Raji (cell line): ENCODE data around the gene GRK4.

Source experiments
- POLR2A ChIP-seq: IDR thresholded peaks from 2 replicates; pipeline ENCODE4 v1.6.1; 2011; ENCODE audit warnings: low read depth, low read length, control low read depth; ENCODE audit not compliant: insufficient read depth

The GRK4 gene

DNA sequence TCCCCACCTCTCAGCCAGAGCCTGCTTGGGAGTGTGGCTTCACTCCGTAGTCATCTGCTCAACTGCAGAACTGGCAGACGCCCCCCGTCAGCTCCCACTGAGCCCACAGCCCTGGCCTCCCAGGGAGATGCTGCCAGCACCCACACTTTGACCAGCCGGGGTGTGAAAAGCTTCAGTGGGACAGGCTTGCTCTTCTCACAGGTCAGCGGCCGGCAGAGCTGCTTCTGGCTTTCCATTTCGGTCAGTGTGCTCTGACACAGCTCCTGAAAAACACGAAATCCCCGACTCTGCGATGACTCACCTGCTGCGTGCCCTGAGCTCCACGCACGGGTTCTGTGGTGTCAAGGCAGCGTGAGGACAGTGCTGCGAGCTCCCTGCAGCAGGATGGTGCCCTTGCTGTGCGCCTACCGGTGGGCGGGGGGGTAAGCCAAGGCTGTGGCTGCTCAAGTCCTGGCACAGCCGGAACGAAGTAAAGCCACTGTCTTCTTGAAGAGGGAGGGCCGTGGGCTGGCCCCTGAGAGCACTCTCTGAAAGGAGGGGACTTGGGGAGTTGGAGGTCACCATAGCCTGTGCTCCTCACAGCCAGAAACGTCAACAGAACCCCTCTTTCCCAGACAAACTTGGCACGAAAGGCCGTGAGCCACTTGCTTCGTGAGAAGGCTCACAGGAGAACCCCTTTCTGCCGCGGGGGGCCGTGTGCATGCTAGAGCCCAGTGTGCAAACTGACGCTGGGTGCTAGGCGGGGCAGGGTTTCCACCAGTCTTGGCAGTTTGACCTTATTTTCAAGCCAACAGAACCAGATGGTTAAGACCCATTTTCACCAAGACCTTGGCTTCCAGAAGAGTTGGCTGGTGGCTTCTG is 23.8 kb upstream of the GRK4 start:
- TF ChIP-seq POLR2A = no peak

DNA sequence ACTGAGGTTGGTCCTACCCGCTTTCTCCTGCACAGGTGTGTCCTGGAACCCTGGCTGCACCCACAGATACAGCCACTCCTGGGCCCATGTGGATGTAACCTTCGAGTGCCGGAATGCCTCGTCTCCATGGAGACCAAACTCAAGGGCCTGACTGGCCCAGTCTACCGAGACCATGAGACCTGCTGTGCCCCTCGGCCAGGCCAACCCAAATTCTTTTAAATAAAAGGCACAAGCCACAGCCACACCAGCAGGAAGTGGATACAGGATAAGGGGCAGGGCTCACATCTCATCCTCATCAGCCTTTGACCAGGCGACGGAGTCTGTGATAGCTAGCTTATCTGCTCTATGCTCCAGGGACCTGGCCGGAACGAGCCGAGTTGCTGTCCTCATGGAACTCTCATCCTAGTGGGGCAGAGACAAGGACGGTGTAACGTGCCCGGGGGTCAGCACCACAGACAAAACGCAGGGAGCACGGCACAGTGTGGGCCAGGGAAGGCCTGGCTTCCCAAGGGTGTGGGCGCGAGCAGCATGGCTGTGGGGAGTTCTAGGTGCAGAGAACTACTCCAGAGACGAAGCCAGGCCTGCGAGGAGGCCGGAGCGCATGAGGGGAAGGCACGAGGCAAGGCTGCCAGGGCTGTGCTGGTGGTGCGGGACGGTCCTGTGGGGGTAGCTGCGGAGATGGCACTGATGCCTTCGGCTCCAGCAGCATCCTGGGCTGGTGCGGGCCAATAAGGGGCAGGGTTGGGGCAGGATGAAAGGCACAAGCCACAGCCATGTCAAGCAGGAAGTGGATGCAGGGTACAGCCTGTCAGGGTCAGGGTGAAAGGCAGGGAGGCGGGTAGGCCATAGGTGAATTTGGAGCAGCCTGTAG is 22.9 kb upstream of the GRK4 start:
- no peak for TF ChIP-seq POLR2A

DNA sequence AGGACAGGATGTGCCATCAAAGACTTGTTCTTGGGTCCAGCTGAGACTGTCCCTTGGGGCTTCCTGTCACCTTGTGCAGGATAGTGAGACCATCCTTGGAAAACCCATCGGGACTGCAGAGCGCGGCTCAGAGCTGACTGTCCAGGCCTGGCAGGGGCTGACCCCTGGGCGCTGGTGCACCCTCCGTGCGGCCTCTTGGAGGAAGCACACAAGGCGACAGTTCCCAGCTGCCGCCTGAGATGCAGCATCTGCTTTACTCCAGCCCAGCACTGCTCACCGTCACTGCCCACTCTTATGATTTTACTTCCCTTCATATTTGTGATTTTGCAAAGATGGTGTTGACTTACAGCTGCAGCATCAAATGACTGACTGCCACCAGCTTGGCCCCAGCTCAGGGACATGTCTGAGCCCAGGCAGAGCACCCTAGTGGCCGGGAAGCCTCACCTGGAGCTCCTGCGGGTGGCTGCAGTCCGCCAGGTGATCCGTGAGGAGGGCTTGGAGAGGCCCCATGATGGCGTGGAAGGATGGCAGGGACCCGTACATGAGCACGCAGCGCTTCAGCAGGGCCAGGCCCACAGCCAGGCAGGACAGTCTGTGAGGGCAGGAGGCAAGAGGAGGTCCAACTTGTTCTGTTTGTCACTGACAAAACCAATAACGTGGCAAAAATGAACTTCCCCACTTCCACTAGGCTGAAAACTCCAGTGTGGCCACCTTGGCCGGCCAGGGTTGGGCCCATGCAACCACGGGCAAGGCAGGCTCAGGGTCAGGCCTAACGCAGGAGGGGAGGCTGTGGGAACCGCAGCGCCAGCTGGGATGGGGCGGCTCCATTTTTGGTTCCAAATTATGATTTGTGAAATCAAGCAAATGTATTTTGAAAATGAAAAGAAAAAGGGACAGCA is 22.0 kb upstream of the GRK4 start:
- TF ChIP-seq POLR2A = no peak

GRCh38 chr4:2942037-2942531 is 21.3 kb upstream of the GRK4 start:
- TF ChIP-seq POLR2A = no peak

DNA sequence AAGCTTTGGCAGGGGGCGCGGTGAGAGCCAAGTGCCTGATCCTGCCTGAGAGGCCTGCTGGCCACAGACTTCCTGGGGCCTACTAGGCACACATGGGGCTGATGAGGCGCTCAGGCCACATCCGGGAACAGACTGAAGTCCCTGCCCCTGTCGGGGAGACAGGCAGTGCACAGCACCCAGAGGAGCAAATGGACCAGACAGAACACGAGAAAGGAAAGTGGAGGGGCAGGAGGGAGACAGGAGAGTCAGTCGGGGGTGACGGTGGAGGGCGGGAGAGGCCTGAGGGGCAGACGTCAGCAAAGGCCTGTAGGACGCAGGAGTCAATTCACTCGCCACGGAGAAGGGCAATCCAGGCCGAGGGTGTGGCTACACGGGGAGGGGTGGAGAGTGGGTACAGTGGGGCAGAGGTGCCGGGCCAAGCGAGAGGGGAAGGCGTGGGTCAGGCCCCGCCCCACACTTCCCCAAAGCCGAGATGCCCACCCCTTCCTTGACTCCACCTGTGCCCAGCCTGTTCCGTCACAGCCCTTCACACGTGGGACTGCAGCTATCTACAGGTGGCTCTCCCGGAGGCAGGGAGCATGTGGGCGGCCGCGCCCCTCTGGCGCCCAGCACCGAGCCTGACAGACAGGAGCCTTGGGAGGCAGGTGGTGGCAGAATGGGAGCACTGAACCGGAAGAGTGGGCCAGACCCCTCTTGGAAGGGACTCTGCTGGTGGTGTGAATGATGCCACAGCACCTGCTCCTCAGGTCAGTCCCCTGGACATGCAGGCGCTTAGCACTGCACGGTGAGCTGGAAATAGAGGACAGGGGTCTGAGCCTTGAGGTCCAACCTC is 20.6 kb upstream of the GRK4 start:
- 0 out of 2 replicates have a peak, but pooled peaks have one; percentile 11 for TF ChIP-seq POLR2A

DNA sequence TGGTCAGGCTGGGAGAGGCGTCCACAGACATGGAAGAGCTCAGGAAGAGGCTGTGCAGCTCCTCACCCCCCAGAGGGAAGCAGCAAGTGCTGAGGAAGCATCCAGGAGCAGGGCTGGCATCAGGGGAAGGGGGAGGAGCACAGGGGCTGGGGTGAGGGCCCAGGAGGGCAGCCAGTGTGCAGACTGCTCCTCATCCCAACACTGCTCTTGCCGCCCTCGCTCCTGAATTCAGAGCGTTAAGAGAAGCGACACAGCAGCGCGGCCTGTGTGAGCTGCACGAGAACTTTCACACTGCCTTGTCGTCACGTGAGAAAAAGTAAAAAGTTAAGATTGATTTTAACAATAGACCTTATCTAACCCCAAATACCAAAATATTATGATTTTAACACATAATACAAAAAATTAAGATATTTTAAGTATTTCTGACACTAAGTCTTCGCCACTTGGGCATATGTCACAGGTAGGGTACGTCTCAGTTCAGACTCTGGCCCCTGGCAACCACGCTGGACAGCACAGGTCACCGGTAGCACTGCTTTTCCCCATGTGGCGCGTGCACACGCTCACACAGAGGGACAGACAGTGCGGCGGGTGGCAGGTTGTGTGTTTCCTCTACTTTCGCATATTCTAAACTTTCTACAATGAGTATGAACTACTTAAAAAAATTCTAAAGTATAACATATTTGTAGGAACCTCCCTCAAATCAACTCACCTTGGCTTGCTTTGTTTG is 19.8 kb upstream of the GRK4 start:
- TF ChIP-seq POLR2A = no peak

DNA sequence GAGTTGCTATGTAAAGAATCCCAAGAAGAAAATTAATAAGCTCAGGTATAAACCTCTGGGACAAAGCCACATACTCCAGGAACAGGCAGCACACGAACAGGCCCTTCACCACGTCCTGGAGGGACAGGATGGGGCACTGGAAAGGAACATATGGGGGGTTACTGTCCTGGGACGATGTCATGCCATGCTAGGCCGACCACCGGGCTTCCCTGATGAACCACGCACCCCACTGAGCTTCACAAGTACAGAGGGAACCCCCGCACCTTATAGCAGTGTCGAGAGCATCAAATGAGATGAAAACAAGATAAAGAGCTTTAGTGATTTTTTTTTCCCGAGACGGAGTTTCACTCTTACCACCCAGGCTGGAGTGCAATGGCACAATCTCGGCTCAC is 19.3 kb upstream of the GRK4 start:
- no peak for TF ChIP-seq POLR2A

- no peak for TF ChIP-seq POLR2A
Measured at GRCh38 chr4:2944586-2945526, 18.5 kb upstream of the GRK4 start.

- TF ChIP-seq POLR2A = no peak
Measured at GRCh38 chr4:2946812-2947600, 16.4 kb upstream of the GRK4 start.

GRCh38 chr4:2947926-2948325 is 15.4 kb upstream of the GRK4 start:
- no peak for TF ChIP-seq POLR2A
